Epithelial cell of esophagus (primary cell): Measurements from ENCODE around the gene RPTOR.
A peak's percentile ranks its signal among the peaks of the same experiment; 100 is the strongest.
"Not testable (repeated sequence)": the region's sequence is repeated elsewhere in the genome, so short reads cannot be mapped to it uniquely, and the experiment has no call there.

Source experiments
- DNase-seq: peaks from one replicate; pipeline ENCODE4 v3.0.0; 2010; ENCODE audit warnings: low read depth
- H3K4me3 ChIP-seq: 2 replicates; pipeline ENCODE4 v1.5.1; 2011; ENCODE audit warnings: mild to moderate bottlenecking, low read length, control low read depth
- TF ChIP-seq, protein P1 (sequence below): IDR thresholded peaks from 2 replicates; pipeline ENCODE4 v1.5.1; 2011; ENCODE audit warnings: low read depth, mild to moderate bottlenecking, low read length, control low read depth, inconsistent platforms; ENCODE audit not compliant: insufficient read depth; ENCODE audit errors: missing control alignments

RPTOR gene

GRCh38 chr17:80698297-80698696 lies 153.7 kb downstream of the RPTOR start:
- TF ChIP-seq, protein P1, sequence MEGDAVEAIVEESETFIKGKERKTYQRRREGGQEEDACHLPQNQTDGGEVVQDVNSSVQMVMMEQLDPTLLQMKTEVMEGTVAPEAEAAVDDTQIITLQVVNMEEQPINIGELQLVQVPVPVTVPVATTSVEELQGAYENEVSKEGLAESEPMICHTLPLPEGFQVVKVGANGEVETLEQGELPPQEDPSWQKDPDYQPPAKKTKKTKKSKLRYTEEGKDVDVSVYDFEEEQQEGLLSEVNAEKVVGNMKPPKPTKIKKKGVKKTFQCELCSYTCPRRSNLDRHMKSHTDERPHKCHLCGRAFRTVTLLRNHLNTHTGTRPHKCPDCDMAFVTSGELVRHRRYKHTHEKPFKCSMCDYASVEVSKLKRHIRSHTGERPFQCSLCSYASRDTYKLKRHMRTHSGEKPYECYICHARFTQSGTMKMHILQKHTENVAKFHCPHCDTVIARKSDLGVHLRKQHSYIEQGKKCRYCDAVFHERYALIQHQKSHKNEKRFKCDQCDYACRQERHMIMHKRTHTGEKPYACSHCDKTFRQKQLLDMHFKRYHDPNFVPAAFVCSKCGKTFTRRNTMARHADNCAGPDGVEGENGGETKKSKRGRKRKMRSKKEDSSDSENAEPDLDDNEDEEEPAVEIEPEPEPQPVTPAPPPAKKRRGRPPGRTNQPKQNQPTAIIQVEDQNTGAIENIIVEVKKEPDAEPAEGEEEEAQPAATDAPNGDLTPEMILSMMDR = no peak
- no peak for DNase-seq
- H3K4me3 ChIP-seq = no peak overlapping the region

DNA sequence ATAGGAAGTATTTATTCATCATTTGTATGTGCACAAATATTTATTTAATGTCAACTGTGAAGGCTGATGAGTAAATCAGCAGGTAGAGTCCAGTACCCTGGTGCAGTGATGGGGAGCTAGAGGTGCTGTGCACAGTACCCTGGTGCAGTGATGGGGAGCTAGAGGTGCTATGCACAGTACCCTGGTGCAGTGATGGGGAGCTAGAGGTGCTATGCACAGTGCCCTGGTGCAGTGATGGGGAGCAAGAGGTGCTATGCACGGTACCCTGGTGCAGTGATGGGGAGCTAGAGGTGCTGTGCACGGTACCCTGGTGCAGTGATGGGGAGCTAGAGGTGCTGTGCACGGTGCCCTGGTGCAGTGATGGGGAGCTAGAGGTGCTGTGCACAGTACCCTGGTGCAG lies 154.6 kb downstream of the RPTOR start:
- H3K4me3 ChIP-seq, DNase-seq: not testable (repeated sequence)

GRCh38 chr17:80701730-80702129 lies 157.1 kb downstream of the RPTOR start:
- H3K4me3 ChIP-seq = no peak overlapping the region
- TF ChIP-seq, protein P1 = no peak
- no peak for DNase-seq

DNA sequence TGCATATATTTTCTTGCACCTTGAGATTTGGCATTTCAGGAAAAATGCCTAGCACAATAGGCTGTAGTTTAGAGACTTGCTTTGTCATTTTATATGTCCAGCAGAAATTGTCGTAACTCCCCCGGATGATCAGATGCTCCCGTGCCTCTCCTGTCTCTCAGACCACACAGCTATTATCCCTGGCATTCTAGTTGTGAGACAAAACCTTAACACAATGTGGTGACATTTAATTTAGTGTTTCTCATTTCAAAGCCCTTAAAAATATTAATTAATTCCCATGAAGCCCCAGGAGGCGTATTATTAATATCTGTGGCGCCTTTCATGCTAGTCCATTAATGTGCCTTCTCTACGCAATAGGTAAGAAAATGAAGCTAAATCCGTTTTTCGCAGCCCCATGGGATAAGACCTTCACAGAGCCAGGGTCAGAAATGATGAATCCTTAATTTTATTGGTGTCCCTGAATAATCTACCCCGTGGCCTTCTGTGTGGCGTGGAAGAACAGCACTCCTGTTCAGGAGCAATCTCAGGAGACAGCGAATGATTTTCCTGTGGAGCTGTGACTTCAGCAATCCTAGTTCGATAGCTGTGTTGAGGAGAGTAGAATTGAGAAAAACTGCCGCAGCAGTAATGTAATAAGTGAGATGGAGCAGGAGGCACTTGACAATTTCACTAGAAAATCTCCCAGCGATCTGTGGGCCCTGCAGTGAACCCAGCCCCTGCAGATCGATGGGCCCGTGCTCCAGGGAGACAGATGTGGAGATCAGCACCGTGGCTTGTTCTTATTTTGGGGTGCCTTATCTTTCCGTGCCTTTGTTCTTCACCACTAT lies 157.9 kb downstream of the RPTOR start:
- TF ChIP-seq, protein P1 = no peak
- no peak overlapping the region for H3K4me3 ChIP-seq
- DNase-seq = no peak

GRCh38 chr17:80703142-80703478 lies 158.5 kb downstream of the RPTOR start:
- no peak overlapping the region for H3K4me3 ChIP-seq
- TF ChIP-seq, protein P1 = no peak
- DNase-seq = no peak

DNA sequence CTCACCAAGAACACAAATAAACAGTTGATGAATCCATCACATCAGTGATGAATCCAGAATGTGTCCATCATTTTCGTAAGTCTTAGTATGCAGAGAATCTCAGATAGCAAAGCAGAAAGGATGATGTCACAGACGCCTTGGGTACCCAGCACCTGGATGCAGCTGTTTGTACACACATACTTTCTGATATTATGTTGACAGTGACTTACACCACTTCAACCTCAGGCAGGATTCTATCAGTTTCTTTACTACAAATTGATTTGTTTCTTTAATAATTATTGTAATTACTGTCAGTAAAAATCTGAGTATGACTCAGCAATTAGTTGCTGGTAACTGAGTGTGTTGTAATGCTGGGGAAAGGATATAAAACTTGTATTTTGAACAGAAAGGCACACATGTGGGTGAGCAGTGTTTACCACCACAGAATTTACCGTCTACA lies 159.8 kb downstream of the RPTOR start:
- TF ChIP-seq, protein P1 = no peak
- peak; percentile 15 for DNase-seq

GRCh38 chr17:80704894-80705293 lies 160.3 kb downstream of the RPTOR start:
- no peak for DNase-seq
- no peak overlapping the region for H3K4me3 ChIP-seq
- TF ChIP-seq, protein P1 = no peak

More for the DNA sequence above, 159.8 kb downstream of the RPTOR start:
- H3K4me3 ChIP-seq = no peak overlapping the region
